Naive thymus-derived CD8-positive, alpha-beta T cell (primary cell): ENCODE results near the gene C20orf141. TPM values are rescaled to one million over a fixed set of nuclear protein-coding genes. Genes with fewer than 3 reads are reported as not detected.
"Not testable (repeated sequence)": the region's sequence is repeated elsewhere in the genome, so short reads cannot be mapped to it uniquely, and the experiment has no call there.

Source experiments
- ATAC-seq, 2 donors: fragments of 150-1000 bp; cut with Tn5 transposase in 1 of 2; sonication (Bioruptor Pico), chemical (Tn5 transposase) in 1 of 2; 1 replicate in 1 of 2; 2 replicates in 1 of 2; pipeline ENCODE4 v1.10.0; 2021; ENCODE audit warnings: mild to moderate bottlenecking in 2 of 2, moderate library complexity in 2 of 2
- POLR2A ChIA-PET: fragments of 350-600 bp; sonication (Branson Sonifier 250); formaldehyde crosslinking; loops from one replicate; lab custom pipeline; 2021; ENCODE audit warnings: antibody characterized with exemption; lab: Charles Lee
- DNase-seq, 10 donors: peaks; one replicate each; pipeline versions ENCODE4 v3.0.0 to v3.0.0-alpha.2; 2020 to 2022
- H3K27ac Mint-ChIP-seq, 10 donors: one replicate each; pipeline ENCODE4 v1.8.0; 2020 to 2022; ENCODE audit warnings: mild to moderate bottlenecking in 10 of 10, mixed read lengths in 10 of 10, moderate library complexity in 4 of 10, inconsistent platforms in 1 of 10
- H3K27me3 Mint-ChIP-seq, 5 donors: one replicate each; pipeline ENCODE4 v1.8.0; 2021 to 2022; ENCODE audit warnings: mixed read lengths in 5 of 5
- H3K36me3 Mint-ChIP-seq, 3 donors: one replicate each; pipeline ENCODE4 v1.8.0; 2020 to 2022; ENCODE audit warnings: mixed read lengths in 3 of 3, mild to moderate bottlenecking in 2 of 3, inconsistent platforms in 1 of 3
- H3K4me1 Mint-ChIP-seq, 4 donors: one replicate each; pipeline ENCODE4 v1.8.0; 2021 to 2022; ENCODE audit warnings: mixed read lengths in 4 of 4
- H3K4me3 Mint-ChIP-seq, 10 donors: one replicate each; pipeline ENCODE4 v1.8.0; 2020 to 2022; ENCODE audit warnings: mild to moderate bottlenecking in 10 of 10, mixed read lengths in 10 of 10, moderate library complexity in 6 of 10, inconsistent platforms in 1 of 10
- H3K9me3 Mint-ChIP-seq, 9 donors: one replicate each; pipeline ENCODE4 v1.8.0; 2020 to 2022; ENCODE audit warnings: mixed read lengths in 9 of 9, mild to moderate bottlenecking in 3 of 9, inconsistent platforms in 1 of 9, moderate library complexity in 1 of 9
- polyA plus RNA-seq, 3 donors: library from polyadenylated mRNA; unstranded; fragments of 300-500 nt; fragmentation: Illumina TruSeq; gene quantifications; one replicate each; pipeline ENCODE4 v1.2.3, GENCODE V29; 2021
- total RNA-seq, 8 experiments: library from RNA in 2 of 8; stranded (reverse) in 2 of 8; gene quantifications; one replicate each; pipeline ENCODE4 v1.2.3 and lab custom pipeline; 2021 to 2026

Gene C20orf141
- total RNA-seq (not detected), polyA plus RNA-seq (not detected), total RNA-seq (lab: John Stamatoyannopoulos, UW) (0 reads per million in 6 experiments)

- Mint-ChIP-seq H3K9me3 (peaks cover 0 to 16% (median 10%) of the 10 kb centered on the region in 9 donors), H3K4me3 (no peak within 1 kb of the TSS), H3K27ac (peak within 1 kb of the TSS in 3 of 10 donors; percentile 8 to 60 (median 11)), H3K4me1 (peaks cover 0 to 6% (median 3%) of the 10 kb centered on the region in 4 donors), H3K36me3 (peaks cover 0 to 14% (median 10%) of the 10 kb centered on the region in 3 donors), H3K27me3 (peaks cover 9 to 26% (median 23%) of the 10 kb centered on the region in 5 donors)
- no peak for ATAC-seq
- POLR2A ChIA-PET, result no interaction called here
- peak in 1 of 10 donors; percentile 31 for DNase-seq
Measured at GRCh38 chr20:2814587-2815051, at the start of gene C20orf141. TSS of gene C20orf141 (plus strand) at chr20:2814987. CDS start at chr20:2815185, 198 bp downstream.

GRCh38 chr20:2767768-2768631 is 46.8 kb upstream of the C20orf141 start:
- H3K27me3 Mint-ChIP-seq, result peaks cover 4 to 25% (median 12%) of the 10 kb centered on the region in 5 donors
- DNase-seq (no peak), ATAC-seq (no peak)
- no peak overlapping the region for H3K4me3 Mint-ChIP-seq
- POLR2A ChIA-PET, result no interaction called here
- peaks cover 0 to 6% (median 3%) of the 10 kb centered on the region in 4 donors for H3K4me1 Mint-ChIP-seq
- peak overlapping the region in 1 of 10 donors; percentile 60 for H3K27ac Mint-ChIP-seq
- no peaks in the 10 kb centered on the region for H3K9me3 Mint-ChIP-seq
- H3K36me3 Mint-ChIP-seq, result no peaks in the 10 kb centered on the region

- H3K4me3 Mint-ChIP-seq, result no peak overlapping the region
- DNase-seq (no peak), ATAC-seq (no peak)
- H3K27ac Mint-ChIP-seq, result peak overlapping the region in 1 of 10 donors; percentile 60
- peaks cover 0 to 6% (median 3%) of the 10 kb centered on the region in 4 donors for H3K4me1 Mint-ChIP-seq
- no peaks in the 10 kb centered on the region for H3K36me3 Mint-ChIP-seq
- H3K9me3 Mint-ChIP-seq, result no peaks in the 10 kb centered on the region
- peaks cover 4 to 25% (median 12%) of the 10 kb centered on the region in 5 donors for H3K27me3 Mint-ChIP-seq
- POLR2A ChIA-PET, result no interaction called here
Measured at GRCh38 chr20:2768632-2769015, 46.2 kb upstream of the C20orf141 start.

GRCh38 chr20:2770091-2770490 is 44.7 kb upstream of the C20orf141 start:
- H3K4me1 Mint-ChIP-seq, H3K27ac Mint-ChIP-seq, ATAC-seq, POLR2A ChIA-PET, H3K9me3 Mint-ChIP-seq, DNase-seq, H3K36me3 Mint-ChIP-seq, H3K4me3 Mint-ChIP-seq: not testable (repeated sequence)
- peaks cover 4 to 25% (median 12%) of the 10 kb centered on the region in 5 donors for H3K27me3 Mint-ChIP-seq

GRCh38 chr20:2771631-2772080 is 43.1 kb upstream of the C20orf141 start:
- peaks cover 0 to 6% (median 3%) of the 10 kb centered on the region in 4 donors for H3K4me1 Mint-ChIP-seq
- ATAC-seq (no peak), DNase-seq (no peak)
- POLR2A ChIA-PET, result no interaction called here
- peak overlapping the region in 2 of 10 donors; percentile 44 to 50 for H3K27ac Mint-ChIP-seq
- no peaks in the 10 kb centered on the region for H3K36me3 Mint-ChIP-seq
- H3K9me3 Mint-ChIP-seq, result peaks cover 0 to 3% (median 0%) of the 10 kb centered on the region in 9 donors
- peaks cover 3 to 25% (median 12%) of the 10 kb centered on the region in 5 donors for H3K27me3 Mint-ChIP-seq
- H3K4me3 Mint-ChIP-seq, result peak overlapping the region in 1 of 10 donors; percentile 18

GRCh38 chr20:2773812-2774211 is 41.0 kb upstream of the C20orf141 start:
- no peak for ATAC-seq
- peaks cover 0 to 6% (median 0%) of the 10 kb centered on the region in 9 donors for H3K9me3 Mint-ChIP-seq
- H3K4me1 Mint-ChIP-seq, result peaks cover 0 to 6% (median 3%) of the 10 kb centered on the region in 4 donors
- no peak overlapping the region for H3K27ac Mint-ChIP-seq
- peaks cover 3 to 18% (median 8%) of the 10 kb centered on the region in 5 donors for H3K27me3 Mint-ChIP-seq
- H3K36me3 Mint-ChIP-seq, result no peaks in the 10 kb centered on the region
- no peak overlapping the region for H3K4me3 Mint-ChIP-seq
- POLR2A ChIA-PET, result interaction anchor here (1.0 kb wide), 1 partner anchor 67 kb away, joined by 5 read pairs; the partner anchor contains the start of genes PCED1A and VPS16
- no peak for DNase-seq

GRCh38 chr20:2775139-2775538 is 39.6 kb upstream of the C20orf141 start:
- Mint-ChIP-seq H3K27me3 (peaks cover 2 to 17% (median 7%) of the 10 kb centered on the region in 5 donors), H3K4me1 (peaks cover 0 to 6% (median 3%) of the 10 kb centered on the region in 4 donors), H3K36me3 (no peaks in the 10 kb centered on the region), H3K9me3 (peaks cover 0 to 6% (median 0%) of the 10 kb centered on the region in 9 donors), H3K27ac (no peak overlapping the region), H3K4me3 (no peak overlapping the region)
- ATAC-seq (no peak), DNase-seq (no peak)
- POLR2A ChIA-PET, result no interaction called here

- Mint-ChIP-seq H3K4me1 (no peaks in the 10 kb centered on the region), H3K27me3 (peaks cover 0 to 19% (median 9%) of the 10 kb centered on the region in 5 donors), H3K9me3 (peaks cover 0 to 6% (median 0%) of the 10 kb centered on the region in 9 donors), H3K27ac (no peak overlapping the region), H3K4me3 (no peak overlapping the region), H3K36me3 (no peaks in the 10 kb centered on the region)
- ATAC-seq (no peak), DNase-seq (no peak)
- POLR2A ChIA-PET, result no interaction called here
Measured at GRCh38 chr20:2778602-2779321, 36.0 kb upstream of the C20orf141 start.

- no peak overlapping the region for H3K4me3 Mint-ChIP-seq
- POLR2A ChIA-PET, result no interaction called here
- H3K36me3 Mint-ChIP-seq, result no peaks in the 10 kb centered on the region
- H3K9me3 Mint-ChIP-seq, result peaks cover 0 to 6% (median 0%) of the 10 kb centered on the region in 9 donors
- DNase-seq (no peak), ATAC-seq (no peak)
- H3K27ac Mint-ChIP-seq, result no peak overlapping the region
- H3K27me3 Mint-ChIP-seq, result peaks cover 0 to 19% (median 9%) of the 10 kb centered on the region in 5 donors
- no peaks in the 10 kb centered on the region for H3K4me1 Mint-ChIP-seq
Measured at GRCh38 chr20:2780948-2781347, 33.8 kb upstream of the C20orf141 start.

GRCh38 chr20:2783908-2784566 is 30.8 kb upstream of the C20orf141 start:
- DNase-seq, result no peak
- ATAC-seq, result no peak
- Mint-ChIP-seq H3K27me3 (peaks cover 0 to 13% (median 7%) of the 10 kb centered on the region in 5 donors), H3K27ac (no peak overlapping the region), H3K4me1 (no peaks in the 10 kb centered on the region), H3K36me3 (no peaks in the 10 kb centered on the region), H3K9me3 (peaks cover 0 to 5% (median 0%) of the 10 kb centered on the region in 9 donors), H3K4me3 (no peak overlapping the region)
- POLR2A ChIA-PET, result no interaction called here

- DNase-seq (no peak), ATAC-seq (no peak)
- Mint-ChIP-seq H3K4me3 (no peak overlapping the region), H3K9me3 (no peaks in the 10 kb centered on the region), H3K27me3 (peaks cover 6 to 44% (median 20%) of the 10 kb centered on the region in 5 donors), H3K27ac (peak overlapping the region in 1 of 10 donors; percentile 66), H3K4me1 (peaks cover 0 to 4% (median 1%) of the 10 kb centered on the region in 4 donors), H3K36me3 (no peaks in the 10 kb centered on the region)
- POLR2A ChIA-PET, result no interaction called here
Measured at GRCh38 chr20:2793471-2793870, 21.3 kb upstream of the C20orf141 start.

- Mint-ChIP-seq H3K9me3 (no peaks in the 10 kb centered on the region), H3K27me3 (peaks cover 13 to 46% (median 27%) of the 10 kb centered on the region in 5 donors), H3K36me3 (no peaks in the 10 kb centered on the region), H3K4me3 (no peak overlapping the region), H3K4me1 (peaks cover 6 to 8% (median 7%) of the 10 kb centered on the region in 4 donors), H3K27ac (no peak overlapping the region)
- POLR2A ChIA-PET, result no interaction called here
- DNase-seq (no peak), ATAC-seq (no peak)
Measured at GRCh38 chr20:2794202-2794748, 20.5 kb upstream of the C20orf141 start.
